ENCODE measurements around the gene FBLN2.

FBLN2 gene

DNA sequence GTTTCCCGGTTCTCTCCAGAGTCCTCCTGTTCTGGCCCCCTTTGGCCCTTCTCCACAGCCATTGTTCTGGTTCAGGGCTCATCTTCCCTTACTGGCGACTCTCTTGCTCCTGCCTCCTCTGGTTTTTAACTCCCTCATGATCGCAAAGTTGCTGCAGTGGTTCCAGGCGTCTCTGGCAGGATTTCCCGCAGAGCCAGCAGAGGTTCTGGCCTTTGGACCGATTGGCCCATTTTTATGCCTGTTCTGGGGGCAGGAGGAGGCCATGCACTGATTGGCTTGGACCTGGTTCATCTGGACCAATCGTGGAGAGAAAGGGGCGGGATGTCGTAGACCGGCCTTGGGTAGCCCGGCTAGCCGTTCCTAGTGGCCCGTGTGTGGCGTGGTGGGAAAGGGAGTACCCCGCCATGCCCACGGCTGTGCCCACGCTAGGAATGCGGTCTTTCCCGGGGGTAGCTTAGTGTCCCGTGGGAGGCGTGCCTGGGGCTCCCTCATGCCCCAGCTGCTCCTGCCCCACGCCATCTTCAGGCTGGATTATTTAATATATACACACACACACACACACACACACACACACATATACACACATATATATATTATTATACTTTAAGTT is 113.4 kb downstream of the FBLN2 start:
- TF ChIP-seq, protein P1, sequence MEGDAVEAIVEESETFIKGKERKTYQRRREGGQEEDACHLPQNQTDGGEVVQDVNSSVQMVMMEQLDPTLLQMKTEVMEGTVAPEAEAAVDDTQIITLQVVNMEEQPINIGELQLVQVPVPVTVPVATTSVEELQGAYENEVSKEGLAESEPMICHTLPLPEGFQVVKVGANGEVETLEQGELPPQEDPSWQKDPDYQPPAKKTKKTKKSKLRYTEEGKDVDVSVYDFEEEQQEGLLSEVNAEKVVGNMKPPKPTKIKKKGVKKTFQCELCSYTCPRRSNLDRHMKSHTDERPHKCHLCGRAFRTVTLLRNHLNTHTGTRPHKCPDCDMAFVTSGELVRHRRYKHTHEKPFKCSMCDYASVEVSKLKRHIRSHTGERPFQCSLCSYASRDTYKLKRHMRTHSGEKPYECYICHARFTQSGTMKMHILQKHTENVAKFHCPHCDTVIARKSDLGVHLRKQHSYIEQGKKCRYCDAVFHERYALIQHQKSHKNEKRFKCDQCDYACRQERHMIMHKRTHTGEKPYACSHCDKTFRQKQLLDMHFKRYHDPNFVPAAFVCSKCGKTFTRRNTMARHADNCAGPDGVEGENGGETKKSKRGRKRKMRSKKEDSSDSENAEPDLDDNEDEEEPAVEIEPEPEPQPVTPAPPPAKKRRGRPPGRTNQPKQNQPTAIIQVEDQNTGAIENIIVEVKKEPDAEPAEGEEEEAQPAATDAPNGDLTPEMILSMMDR (IDR thresholded peaks at IDR 0.05; ENCODE audit: insufficient read depth, low read depth, low read length, missing control alignments), result no peak
- no peak for DNase-seq (ENCODE audit: low read depth)
- no peak overlapping the region for H3K4me3 ChIP-seq (ENCODE audit: low read depth, low read length)

DNA sequence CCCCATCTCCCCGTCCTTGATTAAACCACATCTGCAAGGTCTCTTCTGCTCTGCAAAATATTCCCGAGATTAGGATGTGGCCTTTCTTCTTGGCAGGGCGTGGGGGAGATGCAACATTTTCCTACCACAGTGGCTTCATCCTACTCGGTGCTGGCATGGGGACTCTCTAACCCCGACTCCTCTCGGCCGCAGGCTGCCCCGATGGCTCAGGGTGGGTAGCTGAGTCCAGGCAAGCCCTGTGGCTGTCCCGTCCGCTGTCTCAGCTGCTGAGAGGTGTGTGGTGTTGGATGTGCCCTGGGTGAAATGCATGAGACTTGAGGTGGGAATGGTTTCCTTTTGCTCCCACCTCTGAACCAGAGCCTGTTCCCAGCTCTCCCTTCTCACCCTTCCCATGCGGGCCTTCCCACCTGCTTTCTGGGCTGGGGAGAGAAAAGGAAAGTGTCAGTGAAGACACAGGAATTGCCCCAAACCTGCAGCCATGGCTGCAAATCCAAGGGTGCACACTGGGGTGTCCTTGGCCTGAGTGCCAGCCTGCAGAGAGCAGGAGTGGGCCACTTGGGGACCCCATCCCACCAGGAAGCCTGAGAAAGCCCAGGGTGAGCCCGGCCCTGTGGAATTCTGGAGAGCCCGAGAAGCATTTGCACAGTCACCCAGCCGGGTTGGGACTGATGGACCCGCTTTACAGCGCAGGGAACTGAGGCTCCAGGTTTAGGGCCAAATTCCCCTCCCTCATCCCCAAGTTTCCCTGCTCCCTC is 115.0 kb downstream of the FBLN2 start:
- TF ChIP-seq, protein P1 (IDR thresholded peaks at IDR 0.05; ENCODE audit: insufficient read depth, low read depth, low read length, missing control alignments), result no peak

DNA sequence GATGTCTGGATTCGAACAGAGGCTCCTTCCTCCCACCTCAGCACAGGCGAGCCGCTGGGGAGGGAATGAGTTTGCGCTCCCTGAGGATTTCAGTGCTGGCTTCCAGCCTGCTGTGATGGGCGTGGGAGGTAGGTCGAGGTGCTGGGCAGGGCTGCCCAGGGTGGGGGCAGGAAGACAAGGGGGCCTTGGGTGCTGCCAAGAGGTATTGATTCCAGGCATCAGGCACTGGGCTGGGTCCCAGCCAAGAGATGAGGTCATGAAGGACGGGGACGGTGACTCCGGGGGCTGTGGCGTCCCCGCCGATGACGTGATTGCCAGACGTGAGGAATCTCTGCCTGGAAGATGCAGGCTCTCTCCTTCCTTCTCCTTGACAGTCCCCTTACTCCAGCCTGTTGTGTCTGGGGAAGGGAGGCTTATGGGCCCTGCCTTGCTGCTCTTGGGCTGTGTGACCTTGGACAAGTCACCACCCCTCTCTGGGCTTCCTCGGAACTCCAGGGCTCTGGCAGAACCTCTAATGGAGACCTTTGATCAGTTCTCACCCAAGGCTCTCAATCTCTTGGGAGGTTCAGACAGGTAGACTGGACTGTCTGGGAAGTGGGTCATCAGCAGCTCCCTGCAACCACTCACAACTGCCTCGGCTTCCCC is 116.8 kb downstream of the FBLN2 start:
- TF ChIP-seq, protein P1 (IDR thresholded peaks at IDR 0.05; ENCODE audit: insufficient read depth, low read depth, low read length, missing control alignments), result no peak
- H3K4me3 ChIP-seq (ENCODE audit: low read depth, low read length), result no peak overlapping the region
- DNase-seq (ENCODE audit: low read depth), result no peak

More for the DNA sequence above, 115.0 kb downstream of the FBLN2 start:
- no peak for DNase-seq (ENCODE audit: low read depth)
- no peak overlapping the region for H3K4me3 ChIP-seq (ENCODE audit: low read depth, low read length)

DNA sequence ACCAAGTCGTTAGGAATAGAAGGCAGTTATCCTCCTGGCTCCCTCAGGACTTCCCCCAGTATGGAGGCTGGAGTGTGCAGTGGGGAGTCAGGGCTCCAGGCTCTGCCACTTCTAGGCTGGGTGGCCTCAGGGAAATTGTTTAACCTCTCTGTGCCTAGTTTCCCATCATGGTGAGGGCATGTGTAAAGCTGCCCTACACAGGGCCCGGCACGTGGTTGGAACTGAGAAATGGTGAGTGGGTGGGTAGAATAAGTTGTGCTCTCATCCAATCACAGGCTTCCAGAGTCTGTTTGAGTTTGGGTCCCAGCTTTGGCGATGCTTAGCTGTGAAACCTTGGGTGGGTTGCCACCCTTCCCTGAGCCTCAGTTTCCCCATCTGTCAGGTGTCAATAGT is 117.3 kb downstream of the FBLN2 start:
- TF ChIP-seq, protein P1 (IDR thresholded peaks at IDR 0.05; ENCODE audit: insufficient read depth, low read depth, low read length, missing control alignments), result no peak
- no peak overlapping the region for H3K4me3 ChIP-seq (ENCODE audit: low read depth, low read length)
- no peak for DNase-seq (ENCODE audit: low read depth)

DNA sequence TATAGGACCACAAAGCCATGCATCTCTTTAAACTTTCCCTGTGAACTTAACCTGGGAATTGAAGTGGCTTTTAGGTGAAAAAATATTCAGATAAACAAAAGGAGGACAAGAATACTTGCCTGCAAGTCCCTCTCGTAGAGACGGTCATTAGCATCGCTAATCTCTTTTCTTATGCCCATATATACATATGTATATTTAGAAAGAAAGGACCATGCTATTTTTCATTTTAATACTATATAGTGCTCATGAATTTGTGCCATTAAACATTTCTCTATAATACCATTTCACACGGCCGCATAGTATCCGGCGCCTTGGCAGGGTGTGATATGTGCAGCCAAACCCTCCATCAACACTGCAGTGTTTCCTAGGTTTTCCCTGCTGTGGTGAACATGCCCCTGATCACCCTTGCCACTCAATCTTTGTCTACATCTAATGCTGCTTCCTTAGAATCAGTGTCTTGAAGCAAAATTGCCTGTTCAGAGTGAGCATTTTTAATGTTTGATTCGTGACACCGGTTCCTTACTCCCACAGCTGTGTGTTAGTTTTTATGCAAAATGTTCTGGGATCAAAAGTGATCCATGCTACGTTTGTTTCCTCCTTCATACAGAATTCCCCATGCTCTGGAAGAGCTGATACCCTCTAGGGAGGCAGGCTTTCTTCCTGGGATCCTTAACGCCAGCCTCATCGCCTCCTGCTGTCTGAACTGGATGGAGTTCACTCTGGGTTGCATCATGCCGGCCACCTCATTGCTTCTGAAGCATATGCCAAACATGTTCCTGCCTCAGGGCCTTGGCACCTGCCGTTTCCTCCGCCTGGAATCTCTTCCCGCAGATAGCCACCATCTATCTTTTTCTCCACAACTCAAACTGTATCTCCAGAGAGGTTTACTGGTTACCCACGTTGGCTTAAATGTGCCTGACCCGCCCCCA is 118.1 kb downstream of the FBLN2 start:
- TF ChIP-seq, protein P1 (IDR thresholded peaks at IDR 0.05; ENCODE audit: insufficient read depth, low read depth, low read length, missing control alignments), result no peak
- H3K4me3 ChIP-seq (ENCODE audit: low read depth, low read length), result no peak overlapping the region
- no peak for DNase-seq (ENCODE audit: low read depth)

DNA sequence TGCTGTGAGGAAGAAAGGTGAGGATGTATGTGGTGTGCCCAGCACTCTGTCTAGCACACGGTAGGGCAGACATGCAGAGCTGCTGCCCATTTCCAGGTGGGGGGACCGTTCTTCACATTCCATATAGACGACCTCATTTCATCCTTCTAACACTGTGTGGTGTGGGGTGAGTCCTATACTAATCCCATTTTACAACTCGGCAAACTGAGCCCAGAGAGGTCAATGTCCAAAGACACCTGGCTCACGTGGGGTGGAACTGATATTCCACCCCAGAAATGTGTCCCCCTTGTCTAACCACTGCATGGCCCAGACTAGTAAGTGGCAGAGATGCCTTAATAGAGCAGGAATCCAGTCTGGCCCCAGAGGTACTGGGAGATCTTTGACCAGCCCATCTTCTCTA is 119.2 kb downstream of the FBLN2 start:
- DNase-seq (ENCODE audit: low read depth), result no peak
- TF ChIP-seq, protein P1 (IDR thresholded peaks at IDR 0.05; ENCODE audit: insufficient read depth, low read depth, low read length, missing control alignments), result no peak
- H3K4me3 ChIP-seq (ENCODE audit: low read depth, low read length), result no peak overlapping the region
